ENCODE results near the gene PPM1L. TPM values are rescaled to one million over a fixed set of nuclear protein-coding genes. Genes with fewer than 3 reads are reported as not detected.

Gene PPM1L
- total RNA-seq, 1 donor from 2014 or later = 2.7 TPM

GRCh38 chr3:160801386-160802118 is 45.5 kb downstream of the PPM1L start:
- peaks cover 36% of the 10 kb centered on the region for H3K4me1 Mint-ChIP-seq (ENCODE audit: low read depth)
- H3K9me3 Mint-ChIP-seq = no peaks in the 10 kb centered on the region
- H3K27me3 Mint-ChIP-seq (ENCODE audit: insufficient read depth) = peaks cover 12% of the 10 kb centered on the region
- DNase-seq (ENCODE audit: low spot score) = peak; percentile 70
- H3K4me3 Mint-ChIP-seq = peak overlapping the region; percentile 64
- intact Hi-C loops (cut with micrococcal nuclease) = loop anchor here (1.0 to 5.0 kb wide), 8 partner anchors 46 to 774 kb away; partner anchors contain the start of genes IFT80, KPNA4, NMD3 and SMC4
- H3K36me3 Mint-ChIP-seq (ENCODE audit: low read depth) = no peaks in the 10 kb centered on the region
- peak overlapping the region; percentile 85 for H3K27ac Mint-ChIP-seq

GRCh38 chr3:160804762-160805161 is 48.7 kb downstream of the PPM1L start:
- H3K27ac Mint-ChIP-seq = no peak overlapping the region
- H3K4me1 Mint-ChIP-seq (ENCODE audit: low read depth) = peaks cover 28% of the 10 kb centered on the region
- H3K27me3 Mint-ChIP-seq (ENCODE audit: insufficient read depth) = peaks cover 12% of the 10 kb centered on the region
- H3K9me3 Mint-ChIP-seq = no peaks in the 10 kb centered on the region
- intact Hi-C loops (cut with micrococcal nuclease) = loop anchor here (5.0 kb wide), 3 partner anchors 138 to 777 kb away; no protein-coding TSS in a partner anchor
- DNase-seq (ENCODE audit: low spot score) = no peak
- H3K4me3 Mint-ChIP-seq = no peak overlapping the region
- H3K36me3 Mint-ChIP-seq (ENCODE audit: low read depth) = no peaks in the 10 kb centered on the region

- H3K9me3 Mint-ChIP-seq = no peaks in the 10 kb centered on the region
- intact Hi-C loops (cut with micrococcal nuclease) = no loop called here
- H3K27ac Mint-ChIP-seq = no peak overlapping the region
- no peak for DNase-seq (ENCODE audit: low spot score)
- H3K27me3 Mint-ChIP-seq (ENCODE audit: insufficient read depth) = peaks cover 12% of the 10 kb centered on the region
- no peak overlapping the region for H3K4me3 Mint-ChIP-seq
- H3K4me1 Mint-ChIP-seq (ENCODE audit: low read depth) = peaks cover 26% of the 10 kb centered on the region
- no peaks in the 10 kb centered on the region for H3K36me3 Mint-ChIP-seq (ENCODE audit: low read depth)
These were observed 50.1 kb downstream of the PPM1L start for GRCh38 chr3:160806094-160806493.

- intact Hi-C loops (cut with micrococcal nuclease) = no loop called here
- H3K27me3 Mint-ChIP-seq (ENCODE audit: insufficient read depth) = peaks cover 12% of the 10 kb centered on the region
- H3K4me3 Mint-ChIP-seq = no peak overlapping the region
- no peak overlapping the region for H3K27ac Mint-ChIP-seq
- H3K4me1 Mint-ChIP-seq (ENCODE audit: low read depth) = peaks cover 20% of the 10 kb centered on the region
- H3K36me3 Mint-ChIP-seq (ENCODE audit: low read depth) = no peaks in the 10 kb centered on the region
- no peak for DNase-seq (ENCODE audit: low spot score)
- H3K9me3 Mint-ChIP-seq = no peaks in the 10 kb centered on the region
These were observed 50.7 kb downstream of the PPM1L start for GRCh38 chr3:160806686-160807085.

GRCh38 chr3:160808838-160809237 is 52.8 kb downstream of the PPM1L start:
- intact Hi-C loops (cut with micrococcal nuclease) = no loop called here
- peaks cover 16% of the 10 kb centered on the region for H3K27me3 Mint-ChIP-seq (ENCODE audit: insufficient read depth)
- no peak overlapping the region for H3K4me3 Mint-ChIP-seq
- no peak overlapping the region for H3K27ac Mint-ChIP-seq
- no peak for DNase-seq (ENCODE audit: low spot score)
- no peaks in the 10 kb centered on the region for H3K36me3 Mint-ChIP-seq (ENCODE audit: low read depth)
- H3K4me1 Mint-ChIP-seq (ENCODE audit: low read depth) = peaks cover 7% of the 10 kb centered on the region
- no peaks in the 10 kb centered on the region for H3K9me3 Mint-ChIP-seq

- Mint-ChIP-seq H3K9me3 (no peaks in the 10 kb centered on the region), H3K27ac (no peak overlapping the region), H3K4me1 (ENCODE audit: low read depth) (peaks cover 7% of the 10 kb centered on the region), H3K36me3 (ENCODE audit: low read depth) (no peaks in the 10 kb centered on the region), H3K27me3 (ENCODE audit: insufficient read depth) (peaks cover 16% of the 10 kb centered on the region), H3K4me3 (no peak overlapping the region)
- intact Hi-C loops (cut with micrococcal nuclease) = no loop called here
- DNase-seq (ENCODE audit: low spot score) = no peak
These were observed 53.4 kb downstream of the PPM1L start for GRCh38 chr3:160809453-160809852.

GRCh38 chr3:160810362-160811236 is 54.6 kb downstream of the PPM1L start:
- Mint-ChIP-seq H3K4me3 (no peak overlapping the region), H3K4me1 (ENCODE audit: low read depth) (peaks cover 7% of the 10 kb centered on the region)

GRCh38 chr3:160811237-160811548 is 55.2 kb downstream of the PPM1L start:
- Mint-ChIP-seq H3K4me1 (ENCODE audit: low read depth) (peaks cover 2% of the 10 kb centered on the region), H3K36me3 (ENCODE audit: low read depth) (no peaks in the 10 kb centered on the region), H3K27me3 (ENCODE audit: insufficient read depth) (peaks cover 13% of the 10 kb centered on the region), H3K4me3 (no peak overlapping the region), H3K9me3 (no peaks in the 10 kb centered on the region), H3K27ac (no peak overlapping the region)
- intact Hi-C loops (cut with micrococcal nuclease) = no loop called here
- no peak for DNase-seq (ENCODE audit: low spot score)

More at GRCh38 chr3:160810362-160811236, 54.6 kb downstream of the PPM1L start:
- intact Hi-C loops (cut with micrococcal nuclease) = no loop called here
- H3K27me3 Mint-ChIP-seq (ENCODE audit: insufficient read depth) = peaks cover 16% of the 10 kb centered on the region
- no peak overlapping the region for H3K27ac Mint-ChIP-seq
- no peaks in the 10 kb centered on the region for H3K36me3 Mint-ChIP-seq (ENCODE audit: low read depth)
- DNase-seq (ENCODE audit: low spot score) = no peak
- H3K9me3 Mint-ChIP-seq = no peaks in the 10 kb centered on the region

GRCh38 chr3:160812304-160812703 is 56.3 kb downstream of the PPM1L start:
- no peak for DNase-seq (ENCODE audit: low spot score)
- Mint-ChIP-seq H3K9me3 (no peaks in the 10 kb centered on the region), H3K27me3 (ENCODE audit: insufficient read depth) (peaks cover 16% of the 10 kb centered on the region), H3K4me1 (ENCODE audit: low read depth) (no peaks in the 10 kb centered on the region), H3K27ac (no peak overlapping the region), H3K4me3 (no peak overlapping the region), H3K36me3 (ENCODE audit: low read depth) (no peaks in the 10 kb centered on the region)
- intact Hi-C loops (cut with micrococcal nuclease) = no loop called here

GRCh38 chr3:160815280-160815679 is 59.2 kb downstream of the PPM1L start:
- intact Hi-C loops (cut with micrococcal nuclease) = no loop called here
- Mint-ChIP-seq H3K4me3 (no peak overlapping the region), H3K36me3 (ENCODE audit: low read depth) (no peaks in the 10 kb centered on the region), H3K9me3 (no peaks in the 10 kb centered on the region), H3K27me3 (ENCODE audit: insufficient read depth) (peaks cover 10% of the 10 kb centered on the region), H3K27ac (no peak overlapping the region), H3K4me1 (ENCODE audit: low read depth) (no peaks in the 10 kb centered on the region)
- DNase-seq (ENCODE audit: low spot score) = no peak

GRCh38 chr3:160820022-160820421 is 64.0 kb downstream of the PPM1L start:
- Mint-ChIP-seq H3K36me3 (ENCODE audit: low read depth) (no peaks in the 10 kb centered on the region), H3K27me3 (ENCODE audit: insufficient read depth) (peaks cover 14% of the 10 kb centered on the region), H3K9me3 (no peaks in the 10 kb centered on the region), H3K27ac (no peak overlapping the region), H3K4me3 (no peak overlapping the region), H3K4me1 (ENCODE audit: low read depth) (no peaks in the 10 kb centered on the region)
- intact Hi-C loops (cut with micrococcal nuclease) = no loop called here
- no peak for DNase-seq (ENCODE audit: low spot score)

- Mint-ChIP-seq H3K4me3 (no peak overlapping the region), H3K27me3 (ENCODE audit: insufficient read depth) (peaks cover 14% of the 10 kb centered on the region), H3K36me3 (ENCODE audit: low read depth) (no peaks in the 10 kb centered on the region), H3K27ac (no peak overlapping the region), H3K4me1 (ENCODE audit: low read depth) (no peaks in the 10 kb centered on the region), H3K9me3 (no peaks in the 10 kb centered on the region)
- DNase-seq (ENCODE audit: low spot score) = no peak
- intact Hi-C loops (cut with micrococcal nuclease) = no loop called here
These were observed 64.4 kb downstream of the PPM1L start for GRCh38 chr3:160820430-160820829.

- intact Hi-C loops (cut with micrococcal nuclease) = no loop called here
- H3K4me1 Mint-ChIP-seq (ENCODE audit: low read depth) = no peaks in the 10 kb centered on the region
- H3K27ac Mint-ChIP-seq = no peak overlapping the region
- H3K9me3 Mint-ChIP-seq = no peaks in the 10 kb centered on the region
- no peak overlapping the region for H3K4me3 Mint-ChIP-seq
- peaks cover 11% of the 10 kb centered on the region for H3K27me3 Mint-ChIP-seq (ENCODE audit: insufficient read depth)
- DNase-seq (ENCODE audit: low spot score) = no peak
- no peaks in the 10 kb centered on the region for H3K36me3 Mint-ChIP-seq (ENCODE audit: low read depth)
These were observed 66.9 kb downstream of the PPM1L start for GRCh38 chr3:160822936-160823335.
